Gastroesophageal sphincter (tissue), 4 donors: Measurements from ENCODE around the gene HECTD4. TPM values are rescaled to one million over a fixed set of nuclear protein-coding genes. Genes with fewer than 3 reads are reported as not detected.

Experiments used
- ATAC-seq: fragments of 150-250 bp; one replicate; pipeline ENCODE4 v1.9.1; 2016; ENCODE audit warnings: mild to moderate bottlenecking, moderate library complexity
- H3K27ac ChIP-seq, 4 donors: fragments of 200-600 bp; sonication (generic) in 3 of 4; 1 replicate in 3 of 4; 2 replicates in 1 of 4; pipeline ENCODE4 v1.5.1; 2016 to 2019
- H3K27me3 ChIP-seq: fragments of 200-600 bp; sonication (generic); one replicate; pipeline ENCODE4 v1.5.1; 2019
- H3K36me3 ChIP-seq, 2 donors: fragments of 200-600 bp; sonication (generic); one replicate each; pipeline ENCODE4 v1.5.1; 2019; ENCODE audit warnings: control low read depth in 1 of 2
- H3K4me1 ChIP-seq, 3 donors: fragments of 200-600 bp; sonication (generic); 1 replicate in 2 of 3; 2 replicates in 1 of 3; pipeline ENCODE4 v1.5.1; 2016 to 2019; ENCODE audit warnings: control low read depth in 2 of 3
- H3K4me3 ChIP-seq, 2 donors: fragments of 200-600 bp; sonication (generic); one replicate each; pipeline ENCODE4 v1.5.1; 2019; ENCODE audit warnings: mild to moderate bottlenecking in 1 of 2, moderate library complexity in 1 of 2
- H3K9me3 ChIP-seq, 3 donors: fragments of 200-600 bp; sonication (generic); one replicate each; pipeline ENCODE4 v1.5.1; 2017 to 2019; ENCODE audit warnings: control low read depth in 2 of 3
- CTCF ChIP-seq, 4 experiments: fragments of 200-600 bp in 2 of 4; fragments of 450-650 bp in 2 of 4; sonication (generic) in 1 of 4; IDR thresholded peaks; one replicate each; pipeline ENCODE4 v1.5.1; 2017 to 2019; ENCODE audit warnings: antibody characterized with exemption in 4 of 4, mild to moderate bottlenecking in 2 of 4, moderate library complexity in 2 of 4
- EP300 ChIP-seq: sonication (generic); formaldehyde crosslinking; IDR thresholded peaks from one replicate; pipeline ENCODE4 v1.6.1; 2017; ENCODE audit warnings: antibody characterized with exemption, mild to moderate bottlenecking
- POLR2A ChIP-seq, 2 donors: fragments of 450-650 bp; IDR thresholded peaks; one replicate each; pipeline ENCODE4 v1.6.1; 2017; ENCODE audit warnings: antibody characterized with exemption in 2 of 2, mild to moderate bottlenecking in 2 of 2, moderate library complexity in 1 of 2
- POLR2AphosphoS5 ChIP-seq: sonication (generic); formaldehyde crosslinking; IDR thresholded peaks from one replicate; pipeline ENCODE4 v1.6.1; 2017; ENCODE audit warnings: antibody characterized with exemption
- WGBS, 2 donors: methylation state at CpG; one replicate each; pipeline ENCODE4 v1.1.5; 2018; ENCODE audit warnings: low coverage in 1 of 2; 5-methylcytosine and 5-hydroxymethylcytosine counted together
- total RNA-seq, 4 donors: library from RNA; depleted of rRNA; stranded (reverse); fragments of >200 nt; gene quantifications; one replicate each; pipeline ENCODE4 v1.1.0, GENCODE V29; 2016

Gene HECTD4
- total RNA-seq, 4 donors from 2014 or later = 23.1 to 56.8 (median 42.3) TPM

DNA sequence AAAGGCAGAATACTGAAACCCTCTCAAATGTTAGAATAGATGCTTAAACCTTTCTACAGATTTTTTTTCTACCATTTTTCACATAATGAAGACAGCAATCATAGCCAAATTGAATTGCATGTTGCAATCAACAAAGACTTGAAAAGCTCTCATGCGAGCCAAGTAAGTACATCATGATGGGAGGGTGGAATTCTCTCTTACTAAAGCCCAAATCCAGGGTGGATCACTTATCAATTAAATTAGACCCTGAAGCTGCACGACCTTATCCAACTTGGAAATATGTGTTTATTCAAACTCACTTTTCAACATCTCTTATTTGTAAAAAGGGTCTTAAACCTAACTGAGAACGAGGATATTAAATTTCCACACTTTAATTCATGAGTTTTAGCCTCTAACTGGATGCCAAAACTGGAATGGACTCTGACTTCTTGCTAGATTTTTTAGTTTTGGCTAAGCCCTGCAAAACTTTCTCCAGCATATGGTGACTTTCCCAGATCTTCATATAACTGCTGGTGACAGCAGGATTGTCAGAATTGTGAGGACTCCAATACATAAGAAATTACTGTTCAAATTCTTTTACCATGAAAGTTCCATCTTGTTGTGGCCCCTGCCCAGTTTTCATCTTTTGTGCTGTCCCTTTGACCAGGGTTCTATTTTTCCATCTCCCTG, 53.6 kb downstream of the HECTD4 start:
- Histone ChIP-seq H3K27me3 (no peaks in the 10 kb centered on the region), H3K27ac (no peak overlapping the region), H3K4me1 (peaks cover 0 to 50% (median 4%) of the 10 kb centered on the region in 3 donors), H3K9me3 (no peaks in the 10 kb centered on the region), H3K4me3 (no peak overlapping the region), H3K36me3 (no peaks in the 10 kb centered on the region)
- TF ChIP-seq POLR2AphosphoS5 (no peak), CTCF (IDR thresholded peaks at IDR 0.05) (no peak), EP300 (no peak)
- ATAC-seq = no peak
- WGBS, 2 donors = 42 to 74% methylated on average over 3 of the region's 3 CpGs

GRCh38 chr12:112327209-112327938, 54.9 kb downstream of the HECTD4 start:
- 80 to 87% methylated on average over 6 to 7 of the region's 7 CpGs for WGBS, 2 donors
- no peaks in the 10 kb centered on the region for H3K36me3 ChIP-seq
- TF ChIP-seq POLR2A (IDR thresholded peaks at IDR 0.05) = no peak
- TF ChIP-seq CTCF (IDR thresholded peaks at IDR 0.05) = no peak
- no peak for TF ChIP-seq EP300
- TF ChIP-seq POLR2AphosphoS5 = no peak
- peaks cover 0 to 50% (median 4%) of the 10 kb centered on the region in 3 donors for H3K4me1 ChIP-seq
- H3K27ac ChIP-seq = no peak overlapping the region
- no peak overlapping the region for H3K4me3 ChIP-seq
- ATAC-seq = no peak
- no peaks in the 10 kb centered on the region for H3K9me3 ChIP-seq
- H3K27me3 ChIP-seq = no peaks in the 10 kb centered on the region

DNA sequence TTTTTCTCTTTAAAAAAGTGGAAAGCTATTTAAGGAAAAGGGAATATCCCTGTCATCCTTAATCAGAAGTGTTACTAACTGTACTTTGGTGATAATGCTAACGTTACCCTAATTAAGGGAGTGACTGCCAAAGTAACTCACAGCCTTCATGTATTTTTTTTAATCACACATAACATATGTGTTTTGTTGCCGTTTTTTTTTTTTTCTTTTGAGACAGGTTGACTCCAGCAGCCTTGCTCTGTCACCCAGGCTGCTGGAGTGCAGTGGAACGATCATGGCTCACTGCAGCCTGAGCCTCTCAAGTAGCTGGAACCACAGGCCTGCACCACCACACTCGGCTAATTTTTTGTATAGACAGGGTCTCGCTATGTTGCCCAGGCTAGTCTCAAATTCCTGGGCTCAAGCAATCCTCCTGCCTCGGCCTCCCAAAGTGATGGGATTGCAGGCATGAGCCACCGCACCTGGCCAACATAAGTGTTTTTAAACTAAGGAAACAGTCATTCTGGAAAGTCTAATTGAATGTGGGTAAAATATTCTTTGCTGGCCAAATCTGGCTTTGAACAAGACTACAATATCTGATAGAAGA, 56.5 kb downstream of the HECTD4 start:
- 72 to 82% methylated on average over 4 to 6 of the region's 7 CpGs for WGBS, 2 donors

DNA sequence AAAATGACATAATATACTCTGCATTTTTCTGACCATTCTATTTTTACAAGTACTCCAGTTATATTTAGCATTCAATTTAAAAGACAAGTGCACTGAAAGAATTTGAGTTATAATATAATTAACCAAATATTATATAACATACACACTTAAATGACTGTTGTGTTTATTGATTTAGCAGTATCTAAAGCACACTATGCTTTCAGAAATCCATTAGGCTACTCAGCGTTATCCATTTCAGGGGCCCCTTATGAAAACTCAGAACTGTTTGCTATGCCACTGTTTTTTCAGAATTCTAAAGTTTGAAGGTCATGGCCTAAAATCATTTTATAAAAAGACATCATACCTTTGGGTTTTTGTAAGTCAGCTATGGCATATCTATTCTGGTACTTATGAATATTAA, 57.1 kb downstream of the HECTD4 start:
- no peak overlapping the region for H3K4me3 ChIP-seq
- no peaks in the 10 kb centered on the region for H3K36me3 ChIP-seq
- peaks cover 0 to 46% (median 0%) of the 10 kb centered on the region in 3 donors for H3K4me1 ChIP-seq
- TF ChIP-seq CTCF (IDR thresholded peaks at IDR 0.05) (no peak), POLR2AphosphoS5 (no peak), POLR2A (IDR thresholded peaks at IDR 0.05) (no peak), EP300 (no peak)
- no peaks in the 10 kb centered on the region for H3K27me3 ChIP-seq
- H3K9me3 ChIP-seq = no peaks in the 10 kb centered on the region
- ATAC-seq = no peak
- H3K27ac ChIP-seq = no peak overlapping the region
- WGBS, 2 donors = 75 to 78% methylated on average over 1 of the region's 1 CpG

More for the DNA sequence above, 56.5 kb downstream of the HECTD4 start:
- TF ChIP-seq POLR2A (IDR thresholded peaks at IDR 0.05) (no peak), POLR2AphosphoS5 (no peak), CTCF (IDR thresholded peaks at IDR 0.05) (no peak), EP300 (no peak)
- Histone ChIP-seq H3K27me3 (no peaks in the 10 kb centered on the region), H3K4me1 (peaks cover 0 to 51% (median 2%) of the 10 kb centered on the region in 3 donors), H3K27ac (no peak overlapping the region), H3K4me3 (no peak overlapping the region), H3K36me3 (no peaks in the 10 kb centered on the region), H3K9me3 (no peaks in the 10 kb centered on the region)
- no peak for ATAC-seq
